Measurements from ENCODE around the gene ABTB2.

- no peak for TF ChIP-seq POLR2AphosphoS5 (IDR thresholded peaks at IDR 0.05; ENCODE audit: low read depth)
- no peak for TF ChIP-seq CTCF (IDR thresholded peaks at IDR 0.05; ENCODE audit: insufficient read depth, low read length)
- TF ChIP-seq REST (IDR thresholded peaks at IDR 0.05; ENCODE audit: insufficient replicate concordance, low read depth): no peak
- no peak for TF ChIP-seq SPI1 (IDR thresholded peaks at IDR 0.05; ENCODE audit: borderline replicate concordance, low read depth)
Measured at GRCh38 chr11:34238966-34239365, 118.8 kb downstream of the ABTB2 start.
